Measurements from ENCODE around the gene OR10A3.

DNA sequence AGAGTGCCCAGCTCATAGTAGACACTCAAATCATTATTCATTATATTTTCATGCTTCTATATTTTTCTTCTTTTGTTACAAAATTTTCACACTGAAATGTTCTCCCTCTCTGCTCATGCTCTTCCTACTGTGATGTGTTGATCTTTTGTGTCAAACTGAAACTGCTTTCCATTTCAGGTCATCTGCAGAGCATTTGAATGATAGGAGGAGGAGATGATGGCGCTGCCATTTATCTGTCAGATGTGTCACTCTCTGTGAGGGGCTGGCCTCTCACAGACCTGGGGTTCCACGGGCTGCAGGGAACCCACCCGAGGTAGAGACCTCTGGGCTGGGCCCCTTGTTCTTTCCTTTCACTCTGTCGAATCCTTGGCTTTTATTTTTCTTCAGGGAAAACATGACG is 51.5 kb downstream of the OR10A3 start:
- TF ChIP-seq EZH2 (IDR thresholded peaks at IDR 0.05; ENCODE audit: insufficient read depth, poor library complexity, severe bottlenecking) (no peak), EZH2phosphoT487 (IDR thresholded peaks at IDR 0.05; ENCODE audit: insufficient read depth, low read depth) (no peak)

Measured in GM23248 (cell line).